Measurements from ENCODE around the gene DCK. TPM values are rescaled to one million over a fixed set of nuclear protein-coding genes. Genes with fewer than 3 reads are reported as not detected.

DCK gene
- total and polyA plus RNA-seq, 9 of the 15 experiments (the other 6 are each of a cell fraction or from before 2014, with no cell fraction given): 11.3 to 25.8 (median 19.6) TPM

DNA sequence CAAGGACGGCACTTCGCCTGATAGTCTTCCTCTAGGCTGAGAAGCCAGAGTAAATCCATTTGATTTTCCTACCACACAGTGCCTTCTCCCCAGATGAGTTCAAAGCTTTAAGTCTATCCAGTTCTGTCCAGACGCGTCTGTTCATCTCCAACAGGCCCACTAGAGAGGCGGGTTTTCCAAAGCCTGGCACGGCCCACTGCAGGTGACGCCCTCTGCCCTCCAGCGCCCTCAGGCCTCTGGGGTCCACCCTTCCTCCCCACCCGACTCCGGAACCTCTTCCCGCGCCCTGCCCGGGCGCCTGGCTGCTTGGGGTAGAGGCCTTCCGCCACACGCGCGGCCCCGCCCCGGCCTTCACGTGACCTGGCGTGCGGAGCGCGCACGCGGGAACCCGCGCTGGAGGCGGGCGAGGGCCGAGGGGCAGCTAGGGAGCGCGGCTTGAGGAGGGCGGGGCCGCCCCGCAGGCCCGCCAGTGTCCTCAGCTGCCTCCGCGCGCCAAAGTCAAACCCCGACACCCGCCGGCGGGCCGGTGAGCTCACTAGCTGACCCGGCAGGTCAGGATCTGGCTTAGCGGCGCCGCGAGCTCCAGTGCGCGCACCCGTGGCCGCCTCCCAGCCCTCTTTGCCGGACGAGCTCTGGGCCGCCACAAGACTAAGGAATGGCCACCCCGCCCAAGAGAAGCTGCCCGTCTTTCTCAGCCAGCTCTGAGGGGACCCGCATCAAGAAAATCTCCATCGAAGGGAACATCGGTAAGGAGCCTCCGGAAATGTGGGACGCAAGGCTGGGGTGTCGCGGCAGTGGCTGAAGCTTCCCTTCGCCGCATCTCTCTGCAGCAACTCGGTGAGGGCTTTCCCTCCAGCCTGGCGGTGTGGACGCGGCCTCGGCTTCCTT lies at the start of gene DCK (continued):
- TF ChIP-seq, protein P1, sequence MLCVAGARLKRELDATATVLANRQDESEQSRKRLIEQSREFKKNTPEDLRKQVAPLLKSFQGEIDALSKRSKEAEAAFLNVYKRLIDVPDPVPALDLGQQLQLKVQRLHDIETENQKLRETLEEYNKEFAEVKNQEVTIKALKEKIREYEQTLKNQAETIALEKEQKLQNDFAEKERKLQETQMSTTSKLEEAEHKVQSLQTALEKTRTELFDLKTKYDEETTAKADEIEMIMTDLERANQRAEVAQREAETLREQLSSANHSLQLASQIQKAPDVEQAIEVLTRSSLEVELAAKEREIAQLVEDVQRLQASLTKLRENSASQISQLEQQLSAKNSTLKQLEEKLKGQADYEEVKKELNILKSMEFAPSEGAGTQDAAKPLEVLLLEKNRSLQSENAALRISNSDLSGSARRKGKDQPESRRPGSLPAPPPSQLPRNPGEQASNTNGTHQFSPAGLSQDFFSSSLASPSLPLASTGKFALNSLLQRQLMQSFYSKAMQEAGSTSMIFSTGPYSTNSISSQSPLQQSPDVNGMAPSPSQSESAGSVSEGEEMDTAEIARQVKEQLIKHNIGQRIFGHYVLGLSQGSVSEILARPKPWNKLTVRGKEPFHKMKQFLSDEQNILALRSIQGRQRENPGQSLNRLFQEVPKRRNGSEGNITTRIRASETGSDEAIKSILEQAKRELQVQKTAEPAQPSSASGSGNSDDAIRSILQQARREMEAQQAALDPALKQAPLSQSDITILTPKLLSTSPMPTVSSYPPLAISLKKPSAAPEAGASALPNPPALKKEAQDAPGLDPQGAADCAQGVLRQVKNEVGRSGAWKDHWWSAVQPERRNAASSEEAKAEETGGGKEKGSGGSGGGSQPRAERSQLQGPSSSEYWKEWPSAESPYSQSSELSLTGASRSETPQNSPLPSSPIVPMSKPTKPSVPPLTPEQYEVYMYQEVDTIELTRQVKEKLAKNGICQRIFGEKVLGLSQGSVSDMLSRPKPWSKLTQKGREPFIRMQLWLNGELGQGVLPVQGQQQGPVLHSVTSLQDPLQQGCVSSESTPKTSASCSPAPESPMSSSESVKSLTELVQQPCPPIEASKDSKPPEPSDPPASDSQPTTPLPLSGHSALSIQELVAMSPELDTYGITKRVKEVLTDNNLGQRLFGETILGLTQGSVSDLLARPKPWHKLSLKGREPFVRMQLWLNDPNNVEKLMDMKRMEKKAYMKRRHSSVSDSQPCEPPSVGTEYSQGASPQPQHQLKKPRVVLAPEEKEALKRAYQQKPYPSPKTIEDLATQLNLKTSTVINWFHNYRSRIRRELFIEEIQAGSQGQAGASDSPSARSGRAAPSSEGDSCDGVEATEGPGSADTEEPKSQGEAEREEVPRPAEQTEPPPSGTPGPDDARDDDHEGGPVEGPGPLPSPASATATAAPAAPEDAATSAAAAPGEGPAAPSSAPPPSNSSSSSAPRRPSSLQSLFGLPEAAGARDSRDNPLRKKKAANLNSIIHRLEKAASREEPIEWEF (CRISPR knock-in tag; IDR thresholded peaks at IDR 0.05): no peak
- TF ChIP-seq BACH1 (tag; IDR thresholded peaks at IDR 0.05) (no peak), MXI1 (IDR thresholded peaks at IDR 0.05; ENCODE audit: low read depth, low read length) (no peak), HNRNPL (IDR thresholded peaks at IDR 0.05; ENCODE audit: low read depth, low read length) (peak; percentile 91)
- TF ChIP-seq, protein P2, sequence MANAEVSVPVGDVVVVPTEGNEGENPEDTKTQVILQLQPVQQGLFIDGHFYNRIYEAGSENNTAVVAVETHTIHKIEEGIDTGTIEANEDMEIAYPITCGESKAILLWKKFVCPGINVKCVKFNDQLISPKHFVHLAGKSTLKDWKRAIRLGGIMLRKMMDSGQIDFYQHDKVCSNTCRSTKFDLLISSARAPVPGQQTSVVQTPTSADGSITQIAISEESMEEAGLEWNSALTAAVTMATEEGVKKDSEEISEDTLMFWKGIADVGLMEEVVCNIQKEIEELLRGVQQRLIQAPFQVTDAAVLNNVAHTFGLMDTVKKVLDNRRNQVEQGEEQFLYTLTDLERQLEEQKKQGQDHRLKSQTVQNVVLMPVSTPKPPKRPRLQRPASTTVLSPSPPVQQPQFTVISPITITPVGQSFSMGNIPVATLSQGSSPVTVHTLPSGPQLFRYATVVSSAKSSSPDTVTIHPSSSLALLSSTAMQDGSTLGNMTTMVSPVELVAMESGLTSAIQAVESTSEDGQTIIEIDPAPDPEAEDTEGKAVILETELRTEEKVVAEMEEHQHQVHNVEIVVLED (CRISPR knock-in tag; IDR thresholded peaks at IDR 0.05): peak; percentile 77
- TF ChIP-seq, protein P3, sequence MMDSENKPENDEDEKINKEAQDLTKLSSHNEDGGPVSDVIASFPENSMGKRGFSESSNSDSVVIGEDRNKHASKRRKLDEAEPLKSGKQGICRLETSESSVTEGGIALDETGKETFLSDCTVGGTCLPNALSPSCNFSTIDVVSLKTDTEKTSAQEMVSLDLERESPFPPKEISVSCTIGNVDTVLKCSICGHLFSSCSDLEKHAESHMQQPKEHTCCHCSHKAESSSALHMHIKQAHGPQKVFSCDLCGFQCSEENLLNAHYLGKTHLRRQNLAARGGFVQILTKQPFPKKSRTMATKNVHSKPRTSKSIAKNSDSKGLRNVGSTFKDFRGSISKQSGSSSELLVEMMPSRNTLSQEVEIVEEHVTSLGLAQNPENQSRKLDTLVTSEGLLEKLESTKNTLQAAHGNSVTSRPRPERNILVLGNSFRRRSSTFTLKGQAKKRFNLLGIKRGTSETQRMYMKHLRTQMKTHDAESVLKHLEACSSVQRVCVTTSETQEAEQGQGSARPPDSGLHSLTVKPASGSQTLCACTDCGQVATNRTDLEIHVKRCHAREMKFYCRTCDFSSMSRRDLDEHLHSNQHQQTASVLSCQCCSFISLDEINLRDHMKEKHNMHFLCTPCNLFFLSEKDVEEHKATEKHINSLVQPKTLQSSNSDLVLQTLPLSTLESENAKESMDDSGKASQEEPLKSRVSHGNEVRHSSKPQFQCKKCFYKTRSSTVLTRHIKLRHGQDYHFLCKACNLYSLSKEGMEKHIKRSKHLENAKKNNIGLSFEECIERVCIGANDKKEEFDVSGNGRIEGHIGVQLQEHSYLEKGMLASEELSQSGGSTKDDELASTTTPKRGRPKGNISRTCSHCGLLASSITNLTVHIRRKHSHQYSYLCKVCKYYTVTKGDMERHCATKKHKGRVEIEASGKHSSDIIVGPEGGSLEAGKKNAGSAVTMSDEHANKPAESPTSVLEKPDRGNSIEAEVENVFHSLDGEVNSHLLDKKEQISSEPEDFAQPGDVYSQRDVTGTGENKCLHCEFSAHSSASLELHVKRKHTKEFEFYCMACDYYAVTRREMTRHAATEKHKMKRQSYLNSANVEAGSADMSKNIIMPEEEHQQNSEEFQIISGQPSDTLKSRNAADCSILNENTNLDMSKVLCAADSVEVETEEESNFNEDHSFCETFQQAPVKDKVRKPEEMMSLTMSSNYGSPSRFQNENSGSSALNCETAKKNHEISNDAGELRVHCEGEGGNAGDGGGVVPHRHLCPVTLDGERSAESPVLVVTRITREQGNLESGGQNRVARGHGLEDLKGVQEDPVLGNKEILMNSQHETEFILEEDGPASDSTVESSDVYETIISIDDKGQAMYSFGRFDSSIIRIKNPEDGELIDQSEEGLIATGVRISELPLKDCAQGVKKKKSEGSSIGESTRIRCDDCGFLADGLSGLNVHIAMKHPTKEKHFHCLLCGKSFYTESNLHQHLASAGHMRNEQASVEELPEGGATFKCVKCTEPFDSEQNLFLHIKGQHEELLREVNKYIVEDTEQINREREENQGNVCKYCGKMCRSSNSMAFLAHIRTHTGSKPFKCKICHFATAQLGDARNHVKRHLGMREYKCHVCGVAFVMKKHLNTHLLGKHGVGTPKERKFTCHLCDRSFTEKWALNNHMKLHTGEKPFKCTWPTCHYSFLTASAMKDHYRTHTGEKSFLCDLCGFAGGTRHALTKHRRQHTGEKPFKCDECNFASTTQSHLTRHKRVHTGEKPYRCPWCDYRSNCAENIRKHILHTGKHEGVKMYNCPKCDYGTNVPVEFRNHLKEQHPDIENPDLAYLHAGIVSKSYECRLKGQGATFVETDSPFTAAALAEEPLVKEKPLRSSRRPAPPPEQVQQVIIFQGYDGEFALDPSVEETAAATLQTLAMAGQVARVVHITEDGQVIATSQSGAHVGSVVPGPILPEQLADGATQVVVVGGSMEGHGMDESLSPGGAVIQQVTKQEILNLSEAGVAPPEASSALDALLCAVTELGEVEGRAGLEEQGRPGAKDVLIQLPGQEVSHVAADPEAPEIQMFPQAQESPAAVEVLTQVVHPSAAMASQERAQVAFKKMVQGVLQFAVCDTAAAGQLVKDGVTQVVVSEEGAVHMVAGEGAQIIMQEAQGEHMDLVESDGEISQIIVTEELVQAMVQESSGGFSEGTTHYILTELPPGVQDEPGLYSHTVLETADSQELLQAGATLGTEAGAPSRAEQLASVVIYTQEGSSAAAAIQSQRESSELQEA (IDR thresholded peaks at IDR 0.05; ENCODE audit: low read depth): no peak
